CD4-positive, alpha-beta T cell treated with Interleukin-15 for 4 hours (primary cell): ENCODE measurements around the gene FBXL17.

Source experiments
- DNase-seq: peaks from one replicate; pipeline ENCODE4 v3.0.0-alpha.2; 2020; ENCODE audit warnings: low spot score

The FBXL17 gene

GRCh38 chr5:107913494-107913893 lies 468.4 kb downstream of the FBXL17 start:
- DNase-seq: no peak

GRCh38 chr5:107900721-107901120 lies 481.2 kb downstream of the FBXL17 start:
- no peak for DNase-seq

GRCh38 chr5:107894361-107894760 lies 487.5 kb downstream of the FBXL17 start:
- DNase-seq: no peak

- DNase-seq: no peak
Measured at GRCh38 chr5:107893642-107894041, 488.3 kb downstream of the FBXL17 start.

GRCh38 chr5:107889387-107889786 lies 492.5 kb downstream of the FBXL17 start:
- no peak for DNase-seq

GRCh38 chr5:107888541-107888940 lies 493.4 kb downstream of the FBXL17 start:
- DNase-seq: no peak

- DNase-seq: no peak
Measured at GRCh38 chr5:107887166-107887943, 494.5 kb downstream of the FBXL17 start.

- no peak for DNase-seq
Measured at GRCh38 chr5:107885601-107886000, 496.3 kb downstream of the FBXL17 start.

- DNase-seq: no peak
Measured at GRCh38 chr5:107884871-107885270, 497.0 kb downstream of the FBXL17 start.

GRCh38 chr5:107878661-107879060 lies 503.2 kb downstream of the FBXL17 start:
- no peak for DNase-seq

GRCh38 chr5:107876906-107877305 lies 505.0 kb downstream of the FBXL17 start:
- DNase-seq: no peak

GRCh38 chr5:107876261-107876660 lies 505.6 kb downstream of the FBXL17 start:
- no peak for DNase-seq

- DNase-seq: no peak
Measured at GRCh38 chr5:107875833-107876232, 506.1 kb downstream of the FBXL17 start.

GRCh38 chr5:107874795-107875194 lies 507.1 kb downstream of the FBXL17 start:
- no peak for DNase-seq

- no peak for DNase-seq
Measured at GRCh38 chr5:107873877-107874276, 508.0 kb downstream of the FBXL17 start.

- no peak for DNase-seq
Measured at GRCh38 chr5:107871023-107871422, 510.9 kb downstream of the FBXL17 start.

GRCh38 chr5:107869438-107870115 lies 512.3 kb downstream of the FBXL17 start:
- no peak for DNase-seq

- DNase-seq: no peak
Measured at GRCh38 chr5:107868650-107869409, 513.1 kb downstream of the FBXL17 start.

- DNase-seq: no peak
Measured at GRCh38 chr5:107867266-107867665, 514.6 kb downstream of the FBXL17 start.

- no peak for DNase-seq
Measured at GRCh38 chr5:107864793-107865192, 517.1 kb downstream of the FBXL17 start.

- no peak for DNase-seq
Measured at GRCh38 chr5:107863125-107863524, 518.8 kb downstream of the FBXL17 start.

GRCh38 chr5:107861565-107861964 lies 520.3 kb downstream of the FBXL17 start:
- DNase-seq: no peak

GRCh38 chr5:107860044-107860443 lies 521.9 kb downstream of the FBXL17 start:
- DNase-seq: no peak
